Forelimb muscle (tissue), 1 donor: ENCODE measurements around the gene PROZ. TPM values are rescaled to one million over a fixed set of nuclear protein-coding genes. Genes with fewer than 3 reads are reported as not detected.
A peak's percentile ranks its signal among the peaks of the same experiment; 100 is the strongest.

ENCODE experiments used
- DNase-seq: peaks from one replicate; pipeline ENCODE4 v3.0.0-alpha.2; 2013; ENCODE audit warnings: low read depth
- polyA plus RNA-seq: library from polyadenylated mRNA; unstranded; fragments of 120-200 nt; gene quantifications from one replicate; pipeline ENCODE4 v1.2.1, GENCODE V29; 2013; ENCODE audit not compliant: insufficient read length

Gene PROZ
- polyA plus RNA-seq, 1 donor, result not detected

- DNase-seq, result no peak
Observed at GRCh38 chr13:113120300-113121182, 37.9 kb upstream of the PROZ start.

GRCh38 chr13:113121183-113121927 is 37.1 kb upstream of the PROZ start:
- no peak for DNase-seq

- no peak for DNase-seq
Observed at GRCh38 chr13:113121928-113122471, 36.4 kb upstream of the PROZ start.

- DNase-seq, result no peak
Observed at GRCh38 chr13:113122550-113123225, 35.8 kb upstream of the PROZ start, which contains the start of gene F10. Gene F10 (plus strand): TSS chr13:113122799. CDS start chr13:113122856, 57 bp downstream.

GRCh38 chr13:113123226-113124201 is 34.9 kb upstream of the PROZ start:
- DNase-seq, result peak; percentile 14

GRCh38 chr13:113124211-113124970 is 34.1 kb upstream of the PROZ start:
- DNase-seq, result no peak

- no peak for DNase-seq
Observed at GRCh38 chr13:113125506-113126264, 32.8 kb upstream of the PROZ start.

GRCh38 chr13:113126265-113127150 is 31.9 kb upstream of the PROZ start:
- DNase-seq, result no peak

- no peak for DNase-seq
Observed at GRCh38 chr13:113129480-113129879, 29.0 kb upstream of the PROZ start.

- no peak for DNase-seq
Observed at GRCh38 chr13:113129921-113130750, 28.3 kb upstream of the PROZ start.

- DNase-seq, result no peak
Observed at GRCh38 chr13:113135281-113135760, 23.1 kb upstream of the PROZ start.

GRCh38 chr13:113137691-113138298 is 20.7 kb upstream of the PROZ start:
- DNase-seq, result no peak

- DNase-seq, result no peak
Observed at GRCh38 chr13:113138792-113139551, 19.5 kb upstream of the PROZ start.

- DNase-seq, result no peak
Observed at GRCh38 chr13:113139577-113139976, 18.9 kb upstream of the PROZ start.

- DNase-seq, result no peak
Observed at GRCh38 chr13:113140677-113141600, 17.5 kb upstream of the PROZ start.
